ENCODE data around the gene RETNLB.

DNA sequence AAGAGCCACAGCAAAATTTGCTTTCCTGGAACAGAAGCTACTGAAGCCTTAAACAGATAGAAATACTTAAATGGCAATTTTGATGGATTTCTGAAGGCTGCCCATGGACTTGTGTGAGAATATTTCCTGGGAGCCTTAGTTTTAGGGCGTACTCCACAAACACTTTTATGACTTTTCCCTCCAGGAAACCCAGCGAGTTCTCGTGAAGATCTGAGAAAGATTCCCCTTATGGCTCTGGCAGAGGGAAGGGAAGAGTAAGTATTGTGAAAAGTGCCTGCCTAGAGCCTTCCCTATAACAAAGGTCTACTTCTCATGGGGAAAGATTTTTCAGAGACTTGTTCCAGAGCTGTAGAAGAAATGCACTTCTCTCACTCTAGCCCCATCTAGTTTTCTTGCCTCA lies 34.3 kb upstream of the RETNLB start:
- TF ChIP-seq, protein P1, sequence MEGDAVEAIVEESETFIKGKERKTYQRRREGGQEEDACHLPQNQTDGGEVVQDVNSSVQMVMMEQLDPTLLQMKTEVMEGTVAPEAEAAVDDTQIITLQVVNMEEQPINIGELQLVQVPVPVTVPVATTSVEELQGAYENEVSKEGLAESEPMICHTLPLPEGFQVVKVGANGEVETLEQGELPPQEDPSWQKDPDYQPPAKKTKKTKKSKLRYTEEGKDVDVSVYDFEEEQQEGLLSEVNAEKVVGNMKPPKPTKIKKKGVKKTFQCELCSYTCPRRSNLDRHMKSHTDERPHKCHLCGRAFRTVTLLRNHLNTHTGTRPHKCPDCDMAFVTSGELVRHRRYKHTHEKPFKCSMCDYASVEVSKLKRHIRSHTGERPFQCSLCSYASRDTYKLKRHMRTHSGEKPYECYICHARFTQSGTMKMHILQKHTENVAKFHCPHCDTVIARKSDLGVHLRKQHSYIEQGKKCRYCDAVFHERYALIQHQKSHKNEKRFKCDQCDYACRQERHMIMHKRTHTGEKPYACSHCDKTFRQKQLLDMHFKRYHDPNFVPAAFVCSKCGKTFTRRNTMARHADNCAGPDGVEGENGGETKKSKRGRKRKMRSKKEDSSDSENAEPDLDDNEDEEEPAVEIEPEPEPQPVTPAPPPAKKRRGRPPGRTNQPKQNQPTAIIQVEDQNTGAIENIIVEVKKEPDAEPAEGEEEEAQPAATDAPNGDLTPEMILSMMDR (IDR thresholded peaks at IDR 0.05) = no peak
- no peak for TF ChIP-seq POLR2A (IDR thresholded peaks at IDR 0.05)

Measured in ovary (tissue), 3 donors.